HepG2 (cell line): ENCODE results near the gene LASP1.

ENCODE experiments used
- CSRNP2 ChIP-seq: sonication (generic); formaldehyde crosslinking; conservative IDR thresholded peaks from 2 replicates; pipeline ENCODE4 v1.8.0; 2022; ENCODE audit warnings: low read depth, missing genetic modification reagents
- ETS1 ChIP-seq: sonication (generic); formaldehyde crosslinking; IDR thresholded peaks from 2 replicates; pipeline ENCODE4 v1.4.0; 2020; ENCODE audit warnings: missing genetic modification reagents
- POLR2AphosphoS5 ChIP-seq: IDR thresholded peaks from 2 replicates; pipeline ENCODE4 v1.6.1; 2012; ENCODE audit warnings: low read depth, low read length
- SATB2 ChIP-seq: sonication (generic); formaldehyde crosslinking; IDR thresholded peaks from 2 replicates; pipeline ENCODE4 v1.5.0; 2020; ENCODE audit warnings: missing genetic modification reagents
- ZMAT5 ChIP-seq: sonication (generic); formaldehyde crosslinking; IDR thresholded peaks from 2 replicates; pipeline ENCODE4 v1.5.0; 2020; ENCODE audit warnings: mild to moderate bottlenecking, low read depth, missing genetic modification reagents, borderline replicate concordance
- ZNF816 ChIP-seq: sonication (generic); formaldehyde crosslinking; IDR thresholded peaks from 2 replicates; pipeline ENCODE4 v1.8.0; 2022; ENCODE audit warnings: missing genetic modification reagents, mild to moderate bottlenecking, borderline replicate concordance

- no peak for TF ChIP-seq ZNF816
- no peak for TF ChIP-seq SATB2 (CRISPR knock-in tag)
- no peak for TF ChIP-seq POLR2AphosphoS5
- no peak for TF ChIP-seq ETS1 (CRISPR knock-in tag)
- no peak for TF ChIP-seq CSRNP2 (CRISPR knock-in tag)
- TF ChIP-seq ZMAT5 (CRISPR knock-in tag) = no peak
These were observed 89.7 kb downstream of the LASP1 start for GRCh38 chr17:38959508-38959907.
